ENCODE results near the gene PA2G4.
A peak's percentile ranks its signal among the peaks of the same experiment; 100 is the strongest.

The PA2G4 gene

DNA sequence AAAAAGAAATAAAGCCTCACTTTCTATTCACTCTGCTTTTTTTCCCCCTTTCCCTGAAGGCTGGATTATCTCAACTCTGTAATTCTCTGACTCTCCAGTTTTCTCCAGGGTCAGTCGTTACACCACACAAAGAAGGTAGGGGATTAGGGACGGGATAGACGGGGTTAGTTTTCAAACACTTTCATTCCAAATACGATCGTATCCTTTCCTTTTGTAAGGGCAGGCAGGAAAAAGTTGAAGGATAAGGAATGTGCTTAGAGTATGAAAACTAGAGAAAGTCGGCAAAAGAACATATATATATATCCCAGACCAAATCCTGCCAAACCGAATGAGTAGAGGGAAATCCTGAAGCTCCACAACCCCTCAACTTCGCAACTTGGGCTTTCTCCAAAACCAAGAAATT, 23.1 kb downstream of the PA2G4 start:
- H3K4me3 Mint-ChIP-seq = peak overlapping the region; percentile 96
- peaks cover 28% of the 10 kb centered on the region for H3K36me3 Mint-ChIP-seq (ENCODE audit: low read depth)
- H3K4me1 Mint-ChIP-seq (ENCODE audit: low read depth) = peaks cover 56% of the 10 kb centered on the region
- H3K27ac Mint-ChIP-seq = peak overlapping the region; percentile 93
- peaks cover 6% of the 10 kb centered on the region for H3K9me3 Mint-ChIP-seq
- H3K27me3 Mint-ChIP-seq (ENCODE audit: low read depth) = no peaks in the 10 kb centered on the region

DNA sequence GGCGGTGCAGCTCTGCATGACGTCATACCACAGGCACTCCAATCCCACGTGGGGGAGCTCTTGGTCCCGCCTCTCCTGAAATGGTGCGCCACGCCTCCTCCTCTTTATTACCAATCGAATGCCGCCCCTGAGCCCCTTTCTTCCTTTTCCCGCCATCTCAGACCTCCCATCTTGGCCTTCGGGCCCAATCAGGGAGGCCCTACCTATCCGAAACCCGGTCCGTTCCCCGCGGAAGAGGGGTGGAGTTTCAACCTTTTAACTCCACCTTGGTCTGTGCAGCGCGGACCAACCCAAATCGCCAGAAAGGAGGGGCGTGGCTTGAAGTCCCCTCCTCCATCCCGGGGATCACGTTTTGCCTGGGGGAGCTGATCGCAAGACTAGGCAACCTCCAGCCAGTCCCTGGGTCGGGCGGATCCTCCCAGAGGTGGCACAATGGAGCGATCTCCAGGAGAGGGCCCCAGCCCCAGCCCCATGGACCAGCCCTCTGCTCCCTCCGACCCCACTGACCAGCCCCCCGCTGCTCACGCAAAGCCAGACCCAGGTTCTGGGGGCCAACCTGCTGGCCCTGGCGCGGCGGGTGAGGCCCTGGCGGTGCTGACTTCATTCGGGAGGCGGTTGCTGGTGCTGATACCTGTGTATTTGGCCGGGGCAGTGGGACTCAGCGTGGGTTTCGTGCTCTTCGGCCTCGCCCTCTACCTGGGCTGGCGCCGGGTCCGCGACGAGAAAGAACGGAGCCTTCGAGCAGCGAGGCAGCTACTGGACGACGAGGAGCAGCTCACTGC, 23.7 kb downstream of the PA2G4 start, which contains the start of gene ESYT1:
TSS of gene ESYT1 (plus strand) at position 380 of the 782 bp plus-strand sequence. CDS start at position 433, 53 bp downstream.
- peak within 1 kb of the TSS; percentile 93 for H3K27ac Mint-ChIP-seq
- H3K4me1 Mint-ChIP-seq (ENCODE audit: low read depth) = peaks cover 57% of the 10 kb centered on the region
- H3K27me3 Mint-ChIP-seq (ENCODE audit: low read depth) = no peaks in the 10 kb centered on the region
- peaks cover 30% of the 10 kb centered on the region for H3K36me3 Mint-ChIP-seq (ENCODE audit: low read depth)
- peak within 1 kb of the TSS; percentile 96 for H3K4me3 Mint-ChIP-seq
- peaks cover 6% of the 10 kb centered on the region for H3K9me3 Mint-ChIP-seq

DNA sequence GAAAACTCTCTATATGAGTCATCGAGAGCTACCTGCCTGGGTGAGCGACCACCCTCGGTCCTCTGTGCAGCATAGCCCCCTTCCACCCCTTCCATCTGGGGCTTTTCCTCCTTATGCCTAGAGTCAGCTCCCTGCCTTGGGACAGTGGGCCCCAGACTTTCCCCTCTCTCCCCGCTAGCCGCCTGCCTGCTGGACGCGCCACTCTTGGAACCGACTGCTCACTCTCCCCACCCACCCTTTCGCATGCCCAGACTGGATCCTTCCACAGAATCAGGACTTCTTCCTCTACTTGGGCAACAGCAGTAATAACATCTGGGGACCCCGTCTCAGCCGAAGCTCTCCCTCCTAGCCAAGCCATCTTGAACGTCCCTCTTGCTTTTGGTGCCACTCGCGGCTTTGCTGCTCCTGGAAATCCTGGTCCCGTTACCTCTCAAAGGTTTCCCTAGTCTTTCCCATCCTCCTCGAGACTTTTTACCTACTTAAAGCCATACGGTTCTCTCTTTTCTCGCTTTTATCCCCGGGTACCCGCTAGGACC, 24.4 kb downstream of the PA2G4 start:
- H3K4me1 Mint-ChIP-seq (ENCODE audit: low read depth) = peaks cover 55% of the 10 kb centered on the region
- H3K36me3 Mint-ChIP-seq (ENCODE audit: low read depth) = peaks cover 36% of the 10 kb centered on the region

DNA sequence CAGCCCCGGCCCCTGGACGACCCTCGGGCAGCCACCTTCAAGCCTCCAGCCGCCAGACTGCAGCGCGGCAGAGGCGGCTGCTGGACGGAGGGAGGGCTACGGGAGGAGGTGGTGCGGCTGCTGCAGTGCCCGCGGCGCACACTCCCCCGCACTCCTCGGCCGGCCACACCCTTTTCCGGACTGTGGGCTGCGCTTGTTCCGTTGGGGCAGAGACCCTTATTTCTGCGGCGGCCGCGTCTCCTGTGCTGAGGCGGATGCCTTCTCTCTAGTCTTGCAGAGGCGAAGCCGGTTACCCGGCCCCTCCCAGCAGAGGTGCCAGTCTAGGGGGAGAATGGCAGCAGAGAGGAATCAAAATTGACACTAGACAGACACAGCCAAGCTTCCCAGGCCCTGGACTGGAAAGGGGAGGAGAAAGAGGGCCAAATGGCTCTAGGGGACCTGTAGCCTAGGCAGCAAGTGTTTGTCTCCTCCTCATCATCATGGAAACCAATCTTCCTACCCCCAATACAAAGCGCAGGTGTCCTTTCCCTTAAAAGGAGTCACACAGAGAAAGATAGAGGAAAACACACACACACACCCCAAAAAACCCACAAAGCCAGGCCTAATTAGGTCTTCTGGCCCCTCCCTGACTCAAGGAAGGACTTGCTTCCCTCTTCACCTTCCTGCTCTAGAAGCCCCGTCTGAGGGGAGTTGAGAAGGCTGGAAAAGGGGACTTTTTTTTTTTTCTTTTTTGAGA, 25.0 kb downstream of the PA2G4 start:
- Mint-ChIP-seq H3K9me3 (peaks cover 6% of the 10 kb centered on the region), H3K4me1 (ENCODE audit: low read depth) (peaks cover 50% of the 10 kb centered on the region), H3K27me3 (ENCODE audit: low read depth) (no peaks in the 10 kb centered on the region), H3K27ac (peak overlapping the region; percentile 93), H3K36me3 (ENCODE audit: low read depth) (peaks cover 41% of the 10 kb centered on the region), H3K4me3 (peak overlapping the region; percentile 96)

More for the DNA sequence above, 24.4 kb downstream of the PA2G4 start:
- H3K4me3 Mint-ChIP-seq = peak overlapping the region; percentile 96
- peak overlapping the region; percentile 93 for H3K27ac Mint-ChIP-seq
- H3K27me3 Mint-ChIP-seq (ENCODE audit: low read depth) = no peaks in the 10 kb centered on the region
- peaks cover 6% of the 10 kb centered on the region for H3K9me3 Mint-ChIP-seq

DNA sequence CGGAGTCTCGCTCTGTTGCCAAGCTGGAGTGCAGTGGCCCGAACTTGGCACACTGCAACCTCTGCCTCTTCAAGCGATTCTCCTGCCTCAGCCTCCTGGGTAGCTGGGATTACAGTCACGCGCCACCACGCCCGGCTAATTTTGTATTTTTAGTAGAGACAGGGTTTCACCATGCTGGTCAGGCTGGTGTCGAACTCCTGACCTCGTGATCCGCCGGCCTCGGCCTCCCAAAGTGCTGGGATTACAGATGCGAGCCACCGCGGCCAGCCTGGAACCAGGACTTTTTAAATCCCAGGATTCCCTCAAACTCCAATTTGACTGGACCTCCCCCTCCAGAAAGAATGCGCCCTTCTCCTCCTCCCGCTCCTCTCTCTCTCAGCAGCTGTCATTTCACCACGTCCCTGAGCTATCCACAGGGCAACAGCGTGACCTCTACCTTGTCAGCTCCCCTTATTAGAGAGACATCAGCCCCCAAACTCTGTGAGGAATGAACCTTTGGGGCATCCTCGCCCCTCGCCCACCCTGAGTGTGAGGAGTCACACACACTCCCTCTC, 25.7 kb downstream of the PA2G4 start:
- Mint-ChIP-seq H3K36me3 (ENCODE audit: low read depth) (peaks cover 43% of the 10 kb centered on the region), H3K27me3 (ENCODE audit: low read depth) (no peaks in the 10 kb centered on the region), H3K9me3 (peaks cover 6% of the 10 kb centered on the region), H3K4me3 (peak overlapping the region; percentile 96), H3K4me1 (ENCODE audit: low read depth) (peaks cover 47% of the 10 kb centered on the region), H3K27ac (peak overlapping the region; percentile 93)

DNA sequence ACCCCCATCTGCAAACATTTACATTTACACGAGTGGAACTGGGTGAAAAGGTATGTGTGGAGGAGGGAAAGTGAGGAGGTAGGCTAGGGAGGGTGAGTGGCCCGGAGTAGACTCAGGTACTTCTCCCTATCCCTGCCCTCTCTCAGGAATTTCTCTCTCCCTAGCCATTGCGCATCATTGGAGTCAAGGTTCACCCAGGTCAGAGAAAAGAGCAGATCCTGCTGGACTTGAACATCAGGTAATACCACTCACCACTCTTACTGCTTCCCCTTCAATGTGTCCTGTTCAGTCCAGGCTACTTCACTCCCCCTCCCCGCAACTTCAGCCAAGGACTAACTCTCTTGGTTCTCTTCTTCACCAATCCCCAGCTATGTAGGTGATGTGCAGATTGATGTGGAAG, 26.5 kb downstream of the PA2G4 start:
- Mint-ChIP-seq H3K27ac (peak overlapping the region; percentile 55), H3K4me3 (peak overlapping the region; percentile 96), H3K4me1 (ENCODE audit: low read depth) (peaks cover 46% of the 10 kb centered on the region), H3K36me3 (ENCODE audit: low read depth) (peaks cover 44% of the 10 kb centered on the region), H3K27me3 (ENCODE audit: low read depth) (no peaks in the 10 kb centered on the region), H3K9me3 (peaks cover 6% of the 10 kb centered on the region)

DNA sequence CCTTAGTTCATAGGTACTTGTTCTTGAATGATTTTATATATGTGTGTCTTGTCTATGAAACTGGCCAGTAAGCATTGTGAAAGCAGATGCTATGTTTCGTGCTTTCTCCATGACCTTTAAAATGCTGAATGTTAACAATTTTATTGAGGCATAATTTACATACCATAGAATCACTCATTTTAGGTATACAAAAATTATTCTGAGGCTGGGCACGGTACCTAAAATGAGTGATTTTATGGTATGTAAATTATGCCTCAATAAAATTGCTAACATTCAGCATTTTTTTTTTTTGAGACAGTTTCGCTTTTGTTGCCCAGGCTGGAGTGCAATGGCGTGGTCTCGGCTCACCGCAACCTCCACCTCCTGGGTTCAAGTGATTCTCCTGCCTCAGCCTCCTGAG, 30.5 kb downstream of the PA2G4 start:
- peaks cover 49% of the 10 kb centered on the region for H3K4me1 Mint-ChIP-seq (ENCODE audit: low read depth)
- H3K36me3 Mint-ChIP-seq (ENCODE audit: low read depth) = peaks cover 75% of the 10 kb centered on the region
- H3K4me3 Mint-ChIP-seq = no peak overlapping the region
- no peaks in the 10 kb centered on the region for H3K27me3 Mint-ChIP-seq (ENCODE audit: low read depth)
- H3K27ac Mint-ChIP-seq = no peak overlapping the region
- H3K9me3 Mint-ChIP-seq = peaks cover 6% of the 10 kb centered on the region

DNA sequence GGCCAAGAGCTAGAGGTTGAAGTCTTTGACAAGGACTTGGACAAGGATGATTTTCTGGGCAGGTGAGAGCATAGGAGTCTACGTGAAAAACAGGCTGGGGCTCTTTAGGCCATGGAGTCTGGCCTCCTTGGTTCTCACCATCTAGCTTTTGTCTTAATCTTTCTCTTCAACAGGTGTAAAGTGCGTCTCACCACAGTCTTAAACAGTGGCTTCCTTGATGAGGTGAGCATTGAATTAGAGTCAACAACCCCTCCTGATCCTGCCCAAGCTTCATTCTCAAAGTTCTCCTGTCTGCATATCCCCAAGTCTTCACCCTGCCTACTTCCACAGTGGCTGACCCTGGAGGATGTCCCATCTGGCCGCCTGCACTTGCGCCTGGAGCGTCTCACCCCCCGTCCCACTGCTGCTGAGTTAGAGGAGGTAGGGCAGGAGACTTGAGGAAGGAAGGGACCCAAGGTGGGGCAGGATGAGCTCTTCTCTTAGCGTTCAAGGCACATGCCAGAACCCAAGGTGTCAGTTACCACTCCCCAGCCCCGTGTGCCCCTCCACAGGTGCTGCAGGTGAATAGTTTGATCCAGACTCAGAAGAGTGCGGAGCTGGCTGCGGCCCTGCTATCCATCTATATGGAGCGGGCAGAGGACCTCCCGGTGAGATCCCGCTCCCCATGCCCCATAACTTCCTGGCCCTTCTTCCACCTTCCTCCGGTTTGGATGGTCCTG, 33.7 kb downstream of the PA2G4 start:
- H3K4me3 Mint-ChIP-seq = no peak overlapping the region
- H3K36me3 Mint-ChIP-seq (ENCODE audit: low read depth) = peaks cover 72% of the 10 kb centered on the region
- peaks cover 36% of the 10 kb centered on the region for H3K4me1 Mint-ChIP-seq (ENCODE audit: low read depth)
- H3K27me3 Mint-ChIP-seq (ENCODE audit: low read depth) = no peaks in the 10 kb centered on the region
- H3K27ac Mint-ChIP-seq = peak overlapping the region; percentile 78
- H3K9me3 Mint-ChIP-seq = no peaks in the 10 kb centered on the region

DNA sequence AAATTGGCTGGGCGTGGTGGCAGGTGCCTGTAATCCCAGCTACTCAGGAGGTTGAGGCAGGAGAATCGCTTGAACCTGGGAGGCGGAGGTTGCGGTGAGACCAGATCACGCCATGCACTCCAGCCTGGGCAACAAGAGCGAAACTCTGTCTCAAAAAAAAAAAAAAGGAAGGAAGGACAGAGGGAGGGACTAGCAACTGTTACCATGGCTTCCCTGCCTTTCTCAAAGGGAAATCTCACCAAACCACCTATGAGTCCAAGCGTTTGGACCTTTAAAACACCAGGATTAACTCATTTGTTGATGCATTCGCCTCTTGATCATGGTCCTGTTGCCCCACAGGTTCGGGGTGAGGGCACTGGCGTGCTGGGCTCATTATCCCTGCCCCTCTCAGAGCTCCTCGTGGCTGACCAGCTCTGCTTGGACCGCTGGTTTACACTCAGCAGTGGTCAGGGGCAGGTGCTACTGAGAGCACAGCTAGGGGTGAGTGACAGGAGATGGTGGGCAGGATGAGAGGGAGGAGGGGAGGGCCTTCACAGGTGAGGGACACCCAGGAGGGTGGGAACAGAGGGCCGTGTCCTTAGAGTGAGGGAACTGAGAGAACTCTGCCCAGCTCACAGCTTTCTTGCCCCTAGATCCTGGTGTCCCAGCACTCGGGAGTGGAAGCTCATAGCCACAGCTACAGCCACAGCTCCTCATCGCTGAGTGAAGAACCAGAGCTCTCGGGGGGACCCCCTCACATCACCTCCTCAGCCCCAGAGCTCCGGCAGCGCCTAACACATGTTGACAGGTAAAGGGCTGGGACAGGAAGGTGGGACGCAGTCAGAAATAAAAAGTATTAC, 37.8 kb downstream of the PA2G4 start:
- Mint-ChIP-seq H3K27ac (peak overlapping the region; percentile 52), H3K9me3 (no peaks in the 10 kb centered on the region), H3K4me3 (no peak overlapping the region), H3K4me1 (ENCODE audit: low read depth) (peaks cover 36% of the 10 kb centered on the region), H3K27me3 (ENCODE audit: low read depth) (no peaks in the 10 kb centered on the region), H3K36me3 (ENCODE audit: low read depth) (peaks cover 72% of the 10 kb centered on the region)

DNA sequence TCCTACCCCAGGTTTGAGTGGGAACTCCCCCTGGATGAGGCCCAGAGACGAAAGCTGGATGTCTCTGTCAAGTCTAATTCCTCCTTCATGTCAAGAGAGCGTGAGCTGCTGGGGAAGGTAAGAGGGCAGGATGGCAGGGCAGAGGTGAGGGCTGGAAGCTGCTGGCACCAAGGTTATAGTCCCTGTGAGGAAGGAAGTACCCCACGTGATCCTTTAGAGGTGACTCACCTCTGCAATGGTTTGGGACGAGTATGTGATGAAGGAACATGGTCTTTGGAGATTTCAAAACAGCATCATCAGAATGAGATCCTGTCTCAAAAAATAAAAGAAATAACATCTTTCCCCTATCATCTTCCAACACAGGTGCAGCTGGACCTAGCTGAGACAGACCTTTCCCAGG, 38.9 kb downstream of the PA2G4 start:
- Mint-ChIP-seq H3K36me3 (ENCODE audit: low read depth) (peaks cover 62% of the 10 kb centered on the region), H3K27me3 (ENCODE audit: low read depth) (no peaks in the 10 kb centered on the region), H3K27ac (peak overlapping the region; percentile 73), H3K4me3 (no peak overlapping the region), H3K4me1 (ENCODE audit: low read depth) (peaks cover 28% of the 10 kb centered on the region), H3K9me3 (no peaks in the 10 kb centered on the region)

DNA sequence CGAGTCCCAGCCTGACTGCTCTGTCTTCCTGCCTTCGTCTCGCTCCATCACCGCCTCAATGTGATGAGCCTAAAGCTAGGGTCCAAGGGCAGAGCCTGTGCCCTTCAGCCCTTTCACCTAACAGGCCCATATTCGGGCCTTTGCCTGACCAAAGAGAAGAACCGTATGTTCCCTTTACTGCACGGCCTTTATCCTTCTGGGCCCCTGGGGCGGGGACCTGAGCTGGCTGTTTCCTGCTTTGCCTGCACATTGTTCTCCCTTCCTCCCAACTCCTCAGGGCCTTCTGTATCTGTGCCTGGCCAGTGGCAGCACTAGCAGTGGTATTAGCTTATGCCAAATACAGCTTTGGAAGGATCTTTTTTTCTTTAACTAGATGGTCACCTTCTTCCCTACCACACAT, 39.5 kb downstream of the PA2G4 start:
- Mint-ChIP-seq H3K27me3 (ENCODE audit: low read depth) (no peaks in the 10 kb centered on the region), H3K27ac (no peak overlapping the region), H3K4me3 (no peak overlapping the region), H3K9me3 (no peaks in the 10 kb centered on the region), H3K36me3 (ENCODE audit: low read depth) (peaks cover 56% of the 10 kb centered on the region), H3K4me1 (ENCODE audit: low read depth) (peaks cover 22% of the 10 kb centered on the region)

DNA sequence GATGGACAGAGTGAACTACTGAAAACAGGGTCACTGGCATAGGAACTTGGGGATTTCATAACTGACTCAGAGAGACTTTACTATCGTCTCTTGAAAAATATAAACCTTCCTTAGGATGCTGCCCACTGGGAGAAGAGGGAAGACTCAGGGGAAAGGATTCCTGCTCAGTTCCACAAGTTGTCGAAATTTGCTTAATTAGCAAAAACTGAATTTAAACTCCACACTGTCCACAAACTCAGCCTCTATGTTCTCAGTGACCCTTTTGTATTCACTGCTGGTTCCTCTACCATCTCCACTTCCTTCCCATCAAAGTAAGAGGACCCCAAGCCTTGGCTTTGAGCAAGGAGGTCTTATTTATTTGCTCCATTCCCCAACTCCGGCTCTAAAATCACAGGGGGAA, 40.9 kb downstream of the PA2G4 start:
- no peaks in the 10 kb centered on the region for H3K27me3 Mint-ChIP-seq (ENCODE audit: low read depth)
- peaks cover 20% of the 10 kb centered on the region for H3K4me1 Mint-ChIP-seq (ENCODE audit: low read depth)
- H3K9me3 Mint-ChIP-seq = no peaks in the 10 kb centered on the region
- H3K27ac Mint-ChIP-seq = no peak overlapping the region
- peaks cover 46% of the 10 kb centered on the region for H3K36me3 Mint-ChIP-seq (ENCODE audit: low read depth)
- H3K4me3 Mint-ChIP-seq = no peak overlapping the region
